Erythroblast (primary cell): ENCODE data around the gene LINS1.

Experiments
- DNase-seq, 2 experiments: peaks; one replicate each; lab custom pipeline; 2025; lab: John Stamatoyannopoulos, UW
- GATA1 ChIP-seq: IDR thresholded peaks from 2 replicates; pipeline ENCODE4 v1.6.1; 2011; ENCODE audit warnings: low read depth, mild to moderate bottlenecking, control low read depth, low read length, moderate library complexity
- POLR2A ChIP-seq: IDR thresholded peaks from 2 replicates; pipeline ENCODE4 v1.6.1; 2011; ENCODE audit warnings: mild to moderate bottlenecking, low read length

Gene LINS1

DNA sequence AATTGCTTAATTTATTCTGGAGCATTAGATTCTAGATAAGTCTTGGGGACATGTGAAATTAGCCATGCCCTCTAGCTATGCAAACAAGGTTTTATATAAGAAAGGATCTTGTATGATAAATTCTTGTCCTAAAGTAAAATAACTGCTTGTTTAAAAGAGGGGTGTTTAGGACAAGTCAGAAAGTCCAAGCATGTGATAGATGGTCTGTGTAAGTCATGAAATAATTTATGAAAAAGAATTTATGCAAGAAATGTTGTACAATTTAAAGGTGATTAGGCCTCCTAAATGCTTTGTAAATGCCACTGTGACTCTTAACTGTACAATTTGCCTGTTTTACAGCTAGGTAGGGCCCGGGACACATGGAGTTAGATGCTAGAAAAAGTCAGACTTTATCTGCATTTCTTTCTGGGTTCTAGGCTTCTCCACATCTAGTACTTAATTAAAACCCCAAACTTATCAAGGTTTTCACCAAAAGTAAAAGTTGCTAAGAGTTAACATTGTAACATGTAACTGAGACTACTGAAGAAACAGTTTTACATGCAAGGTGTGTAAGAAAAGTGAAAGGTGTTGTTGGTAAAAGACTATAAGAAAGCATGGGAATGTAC, 13.2 kb downstream of the LINS1 start:
- peak; percentile 55 to 62 for DNase-seq
- TF ChIP-seq POLR2A: no peak
- TF ChIP-seq GATA1: no peak

DNA sequence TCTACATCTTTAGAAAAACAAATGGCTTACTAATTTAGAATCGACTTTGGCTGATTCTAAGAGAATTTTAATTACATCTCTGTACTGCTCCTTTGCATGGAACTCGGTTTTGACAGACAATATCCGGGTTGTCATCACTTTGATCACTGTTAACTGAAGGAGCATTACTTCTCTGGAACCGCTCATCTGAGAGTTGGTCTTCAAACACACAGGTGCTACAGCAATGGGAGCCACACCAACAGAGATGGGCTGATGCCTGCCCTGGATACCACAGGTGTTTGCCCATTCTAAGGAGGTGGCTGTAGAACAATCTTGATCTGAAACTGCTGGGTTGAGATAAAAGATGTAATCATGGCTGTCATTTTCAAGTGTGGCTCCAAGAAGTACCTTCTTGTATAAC, 21.6 kb downstream of the LINS1 start:
- TF ChIP-seq GATA1: no peak
- TF ChIP-seq POLR2A: no peak

DNA sequence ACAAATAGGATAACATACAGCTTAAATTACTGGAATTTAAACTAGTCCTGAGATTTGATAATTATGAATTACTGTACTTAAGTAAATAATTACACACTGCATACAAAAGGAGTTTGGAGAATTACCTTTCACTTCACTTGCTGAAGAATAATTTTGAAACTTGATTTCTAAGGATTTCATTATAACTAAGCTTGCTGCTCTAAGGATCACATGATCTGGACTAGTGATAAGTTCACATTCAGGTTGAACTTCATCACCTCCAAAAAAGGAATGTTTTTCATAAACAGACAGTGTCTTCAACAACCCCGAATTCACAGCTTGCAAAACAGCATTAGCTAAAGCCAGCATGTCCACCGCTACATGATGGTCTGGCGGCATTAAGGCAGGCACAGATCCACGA, 28.5 kb downstream of the LINS1 start:
- TF ChIP-seq POLR2A (no peak), GATA1 (no peak)
- DNase-seq: no peak

More for the DNA sequence above, 21.6 kb downstream of the LINS1 start:
- DNase-seq: no peak

DNA sequence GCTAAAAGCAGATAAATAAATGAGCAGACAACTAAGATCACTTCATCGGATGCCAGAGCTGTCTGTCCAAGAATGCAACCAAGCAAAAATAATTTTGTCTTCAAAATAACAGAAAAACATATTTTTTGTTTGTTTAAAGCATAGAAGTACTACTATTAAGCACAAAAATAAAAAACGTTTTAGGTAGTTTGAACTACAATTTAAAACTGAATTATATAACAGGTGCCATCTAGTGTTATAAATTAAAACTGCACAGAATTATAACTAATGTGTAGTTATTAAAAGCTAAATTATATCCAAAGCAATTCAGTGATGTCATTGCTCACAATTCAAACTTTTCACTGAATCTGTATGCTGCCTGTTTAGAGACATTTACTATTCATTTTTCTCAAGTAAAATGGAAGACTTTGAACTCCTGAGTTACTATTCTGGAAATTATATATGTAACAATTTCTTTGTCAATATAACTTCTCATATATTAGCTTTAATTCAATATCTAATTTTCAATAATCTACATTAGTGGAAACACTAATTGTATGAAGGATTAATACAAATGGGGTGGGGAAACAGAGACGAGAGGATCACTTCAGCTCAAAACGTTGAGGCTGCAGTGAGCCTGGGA, 29.5 kb downstream of the LINS1 start:
- DNase-seq: peak in 1 of 2 experiments; percentile 21
- no peak for TF ChIP-seq GATA1
- no peak for TF ChIP-seq POLR2A

DNA sequence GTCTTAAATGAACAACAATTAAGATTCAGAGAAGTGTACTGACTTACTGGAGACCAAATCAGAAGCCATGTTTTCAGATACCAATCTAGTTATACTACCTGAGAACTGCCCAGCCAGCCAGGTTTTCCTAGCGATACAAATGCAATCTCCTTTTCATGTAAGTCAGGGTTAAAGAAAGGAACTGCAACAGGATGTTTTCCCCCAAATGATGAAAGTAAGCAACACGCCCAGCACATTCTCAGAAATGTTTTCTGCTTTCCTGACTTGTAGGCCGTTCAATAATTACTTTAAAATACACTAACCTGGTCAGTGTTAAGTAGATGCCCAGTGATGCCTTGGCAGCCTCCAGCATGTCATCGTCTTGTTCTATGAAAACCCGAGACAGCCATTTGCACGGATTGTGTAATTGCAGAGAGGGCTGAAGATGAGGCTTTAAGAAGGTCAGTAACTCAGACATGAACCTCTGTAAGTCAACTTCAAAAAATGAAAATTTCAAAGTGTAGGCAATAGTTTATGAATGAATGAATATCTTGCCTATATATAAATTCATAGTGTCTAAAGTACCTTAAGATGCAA, 30.3 kb downstream of the LINS1 start:
- DNase-seq: no peak
- TF ChIP-seq GATA1 (no peak), POLR2A (no peak)

DNA sequence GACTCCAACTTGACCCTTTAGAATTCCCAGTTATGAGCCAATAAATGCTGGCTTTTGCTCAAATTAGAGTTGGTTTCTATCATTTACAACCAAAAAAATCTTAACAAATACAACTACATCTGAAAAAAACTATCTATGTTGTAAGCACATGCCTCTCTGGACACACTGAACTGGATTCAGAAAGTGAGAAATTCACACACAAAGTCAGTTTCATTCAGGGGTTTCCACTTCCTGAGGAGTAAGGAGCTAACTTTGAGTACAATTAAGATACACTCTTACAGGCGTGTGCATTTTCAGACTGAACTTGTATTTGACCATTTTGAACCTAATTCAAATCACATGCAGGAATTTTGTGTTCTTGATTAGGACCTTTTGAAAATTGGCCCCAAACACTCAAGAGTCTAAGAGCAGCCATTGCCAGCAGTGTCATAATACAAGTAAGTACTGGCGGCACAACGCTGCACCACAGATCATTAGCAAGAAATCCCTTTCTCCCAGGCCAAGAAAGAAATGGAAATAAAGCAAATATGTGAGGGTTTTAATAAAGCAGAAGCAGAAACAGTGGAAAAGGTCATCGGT, 31.2 kb downstream of the LINS1 start:
- TF ChIP-seq GATA1: no peak
- no peak for TF ChIP-seq POLR2A
- no peak for DNase-seq

DNA sequence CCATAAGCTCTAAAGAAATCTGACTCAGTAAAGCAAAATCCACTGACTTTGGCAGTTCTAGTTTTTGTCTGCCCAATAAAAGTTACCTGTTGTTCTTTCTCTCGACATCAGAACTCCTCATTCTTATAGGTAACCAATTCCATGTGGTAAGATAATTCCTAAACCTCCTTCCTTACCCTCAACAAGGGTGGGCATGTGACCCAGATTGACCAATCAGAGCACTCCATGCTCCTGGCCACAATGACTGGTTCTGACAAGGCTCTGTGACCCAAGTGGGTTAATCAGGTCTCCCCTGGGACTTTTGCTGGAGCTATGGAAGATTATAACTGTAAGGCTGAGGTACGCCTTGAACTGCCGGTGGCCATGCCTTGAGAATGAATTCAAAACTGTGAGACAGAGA, 31.7 kb downstream of the LINS1 start:
- DNase-seq: no peak
- TF ChIP-seq POLR2A: no peak
- no peak for TF ChIP-seq GATA1

DNA sequence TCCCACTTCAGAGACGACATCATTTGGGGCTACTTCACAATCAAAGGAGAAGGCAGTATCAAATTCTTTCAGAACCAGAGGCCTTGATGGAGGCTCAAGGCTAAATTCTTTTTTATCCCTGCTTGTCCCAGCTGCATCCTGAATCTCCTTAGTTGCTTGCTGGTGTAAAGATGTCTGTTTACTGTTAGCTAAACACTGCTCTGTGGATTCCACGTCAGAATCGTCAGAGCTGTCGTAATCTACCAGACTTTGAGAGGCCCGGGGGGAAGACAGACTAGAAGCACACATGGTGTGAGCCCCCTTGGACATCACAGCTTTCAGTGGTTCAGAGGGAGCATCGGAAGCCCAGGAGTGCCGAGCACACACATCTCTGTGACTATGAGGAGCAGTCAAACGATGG, 32.6 kb downstream of the LINS1 start:
- no peak for TF ChIP-seq POLR2A
- no peak for TF ChIP-seq GATA1
- DNase-seq: no peak

DNA sequence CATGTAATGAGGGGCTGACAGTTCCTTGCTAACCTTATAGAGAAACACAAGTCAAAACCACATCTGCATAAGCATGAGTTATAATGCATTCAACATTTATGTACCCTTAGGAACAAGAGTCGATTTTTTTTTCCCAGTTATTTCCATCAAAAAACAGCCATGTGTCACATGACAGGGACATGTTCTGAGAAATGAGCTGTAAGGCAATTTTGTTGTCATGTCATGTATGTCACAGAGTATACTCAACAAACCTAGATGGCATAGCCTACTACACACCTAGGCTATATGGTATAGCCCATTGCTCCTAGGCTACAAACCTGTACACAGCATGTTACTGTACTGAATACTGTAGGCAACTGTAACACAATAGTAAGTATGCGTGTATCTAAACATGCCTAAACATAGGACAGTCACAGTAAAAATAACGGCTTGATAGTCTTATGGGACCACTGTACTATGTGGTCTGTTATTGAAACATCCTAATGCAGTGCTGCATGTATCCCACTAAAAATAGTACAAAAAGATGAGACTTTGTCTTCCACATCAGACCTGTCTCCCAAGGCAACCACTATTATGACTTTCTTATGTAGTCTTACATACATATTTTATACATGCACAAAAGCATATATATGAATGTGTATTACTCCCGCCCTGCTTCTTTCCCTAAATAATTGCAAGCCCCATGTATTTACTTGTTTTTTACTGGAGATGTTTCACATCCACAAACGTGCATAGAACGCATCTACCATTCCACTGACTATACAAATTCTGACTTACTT, 34.9 kb downstream of the LINS1 start:
- TF ChIP-seq GATA1: no peak
- no peak for TF ChIP-seq POLR2A

DNA sequence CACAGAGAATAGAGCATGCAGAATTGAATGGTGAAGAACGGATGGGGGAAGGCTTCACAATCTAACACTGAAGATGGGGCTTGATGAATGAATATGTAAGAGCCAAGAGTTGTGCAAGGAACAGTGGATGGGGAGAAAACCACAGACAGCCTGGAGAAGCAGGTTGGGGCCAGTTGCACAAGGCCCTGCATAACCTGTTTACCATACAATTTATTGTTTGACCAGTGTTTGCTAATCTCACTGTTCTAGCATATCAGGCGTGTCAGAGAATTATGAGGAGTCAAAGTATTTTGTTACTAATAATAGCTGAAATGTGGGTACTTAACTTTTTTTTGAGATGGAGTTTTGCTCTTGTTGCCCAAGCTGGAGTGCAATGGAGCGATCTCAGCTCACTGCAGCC, 36.4 kb downstream of the LINS1 start:
- TF ChIP-seq POLR2A (no peak), GATA1 (no peak)
- DNase-seq: no peak

More for the DNA sequence above, 34.9 kb downstream of the LINS1 start:
- no peak for DNase-seq

DNA sequence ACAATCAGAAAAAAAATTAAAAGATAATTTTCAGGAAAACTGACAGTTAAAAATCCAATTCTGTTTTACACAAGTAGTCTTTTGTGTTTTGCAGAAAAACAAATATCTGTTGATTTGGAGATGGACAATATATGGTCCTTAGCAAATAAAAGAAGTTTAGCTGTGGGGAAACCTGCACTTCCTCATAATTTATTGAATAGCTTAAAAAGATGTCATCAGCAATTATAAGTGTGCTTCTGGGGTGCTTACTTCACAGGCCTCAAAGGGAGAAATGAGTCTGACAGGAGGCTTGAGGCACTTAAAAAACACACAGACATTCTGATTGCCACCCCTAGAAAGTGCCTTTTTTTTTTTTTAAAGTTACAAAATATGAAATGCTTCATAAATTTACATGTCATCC, 41.7 kb downstream of the LINS1 start:
- DNase-seq: no peak
- no peak for TF ChIP-seq GATA1
- no peak for TF ChIP-seq POLR2A

DNA sequence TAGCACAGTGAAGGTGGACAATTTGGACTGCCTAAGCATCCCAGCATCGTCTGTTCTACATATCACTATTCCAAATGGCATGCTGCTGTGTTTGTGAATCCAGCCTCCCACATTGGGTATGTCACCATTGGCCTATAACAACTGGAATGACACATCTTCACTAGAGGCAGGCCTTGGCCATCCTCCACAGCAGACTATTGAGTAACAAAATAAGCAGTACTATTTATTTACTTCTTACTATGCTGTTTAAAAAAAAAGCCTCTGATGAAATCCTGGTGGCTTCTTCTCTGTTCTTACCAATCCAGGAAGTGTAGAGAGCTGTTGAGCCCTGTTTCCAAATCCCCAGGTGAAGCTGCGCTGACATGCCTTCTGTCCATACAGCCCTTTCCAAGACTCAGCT, 42.7 kb downstream of the LINS1 start:
- no peak for TF ChIP-seq GATA1
- no peak for TF ChIP-seq POLR2A

DNA sequence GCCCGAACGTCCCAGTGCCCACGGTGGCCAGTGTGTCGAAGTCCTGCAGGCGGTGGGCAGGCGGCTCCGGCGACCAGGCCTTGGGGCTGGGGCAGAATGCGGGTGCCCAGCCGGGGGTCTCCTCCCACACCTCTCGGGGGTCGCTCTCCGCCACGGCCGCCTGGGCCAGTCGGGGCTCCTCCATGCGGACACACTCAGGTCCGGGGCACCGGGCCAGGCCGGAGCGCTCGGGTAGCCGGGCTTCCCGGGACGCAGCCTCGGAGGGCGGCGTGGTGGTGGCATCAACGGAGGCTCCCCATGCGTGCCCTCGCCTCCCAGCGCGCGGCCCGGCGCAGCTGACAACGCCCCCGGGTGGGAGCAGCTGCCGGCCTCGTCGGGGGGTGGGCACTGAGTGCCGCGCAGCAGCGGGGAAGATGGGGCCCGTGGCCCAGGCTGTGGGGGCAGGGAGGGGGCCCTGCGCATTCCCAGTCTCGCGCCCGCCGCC, 43.2 kb downstream of the LINS1 start:
- no peak for DNase-seq
- TF ChIP-seq GATA1 (no peak), POLR2A (no peak)

More for the DNA sequence above, 42.7 kb downstream of the LINS1 start:
- no peak for DNase-seq

DNA sequence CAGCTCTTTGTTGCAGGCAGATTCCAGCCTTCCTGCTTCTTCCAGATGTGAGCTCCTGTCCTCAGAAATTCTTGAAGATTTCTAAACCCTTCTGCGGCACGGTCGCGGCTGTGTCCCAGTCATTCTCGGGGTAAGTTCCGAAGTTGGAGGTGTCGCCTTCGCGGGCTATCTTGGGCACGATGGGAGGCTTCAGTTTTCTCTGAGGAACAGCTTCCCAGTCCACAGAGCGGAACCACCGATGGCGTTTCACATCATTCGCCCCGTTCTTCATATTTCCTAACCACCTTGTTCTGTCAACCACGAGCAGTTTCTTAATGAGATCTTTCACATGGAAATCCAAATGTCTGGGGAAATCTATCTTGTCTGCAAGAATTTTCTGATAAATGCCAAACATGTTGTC, 48.5 kb downstream of the LINS1 start:
- no peak for DNase-seq
- no peak for TF ChIP-seq POLR2A
